MM.1S (cell line): ENCODE measurements around the gene LRPPRC.

ENCODE experiments used
- CTCF ChIP-seq: fragments of 300-600 bp; sonication (generic); IDR thresholded peaks from 2 replicates; pipeline ENCODE4 v1.5.1; 2016; ENCODE audit warnings: antibody characterized with exemption, low read length, mixed read lengths
- EZH2 ChIP-seq: fragments of 300-600 bp; sonication (generic); optimal IDR thresholded peaks from 2 replicates; pipeline ENCODE3; 2017; ENCODE audit warnings: low read depth, mild to moderate bottlenecking, antibody characterized with exemption, low read length, mixed read lengths
- EZH2phosphoT487 ChIP-seq: fragments of 300-600 bp; sonication (generic); IDR thresholded peaks from 2 replicates; pipeline ENCODE4 v1.6.1; 2018; ENCODE audit warnings: antibody characterized with exemption, low read length

DNA sequence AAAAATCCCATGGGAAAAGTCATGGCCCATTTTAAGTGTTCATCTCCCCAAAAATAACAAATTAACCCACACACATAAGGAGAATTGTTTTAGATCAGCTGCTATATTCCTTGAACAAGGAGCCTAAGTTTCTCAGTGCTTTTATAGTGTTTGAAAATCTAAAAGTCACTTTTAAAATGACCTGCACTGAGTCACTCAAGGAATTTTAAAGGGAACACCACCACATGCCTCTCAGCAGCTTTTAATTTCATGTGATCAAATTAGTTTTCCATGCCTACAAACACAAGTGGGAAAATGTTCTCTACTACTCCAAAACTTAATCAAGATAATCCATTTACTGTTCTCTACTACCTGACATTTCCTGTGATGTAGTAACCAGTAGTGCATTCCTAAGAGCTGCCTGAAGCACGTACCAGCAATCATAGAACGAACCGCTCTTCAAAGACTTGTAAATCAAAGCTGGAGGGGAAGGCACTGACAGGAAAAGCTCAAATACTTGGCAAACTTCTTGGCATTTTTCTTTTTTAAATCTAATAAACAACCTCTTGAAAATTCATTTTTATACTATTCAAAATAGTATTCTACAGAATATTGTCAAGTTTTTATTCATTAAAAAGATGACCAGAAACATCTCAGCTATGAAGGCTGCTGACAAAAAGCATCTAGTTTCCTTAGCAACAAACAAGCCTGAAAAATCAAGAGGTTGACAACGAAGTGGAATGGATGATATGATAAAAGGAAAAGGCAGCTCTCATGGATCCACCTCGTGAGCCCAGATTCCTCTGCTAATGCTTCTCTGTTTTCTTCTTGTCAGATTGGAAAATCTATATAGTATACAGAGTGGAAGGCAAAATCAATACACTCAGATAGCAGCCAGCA, 37.2 kb downstream of the LRPPRC start:
- TF ChIP-seq CTCF: no peak
- no peak for TF ChIP-seq EZH2
- TF ChIP-seq EZH2phosphoT487: no peak
